Measurements from ENCODE around the gene MAB21L4. TPM values are rescaled to one million over a fixed set of nuclear protein-coding genes. Genes with fewer than 3 reads are reported as not detected.
A peak's percentile ranks its signal among the peaks of the same experiment; 100 is the strongest.

Gene MAB21L4
- total RNA-seq, 8 experiments from 2014 or later, result 0.08 to 0.38 (median 0.21) TPM; not detected in 4

DNA sequence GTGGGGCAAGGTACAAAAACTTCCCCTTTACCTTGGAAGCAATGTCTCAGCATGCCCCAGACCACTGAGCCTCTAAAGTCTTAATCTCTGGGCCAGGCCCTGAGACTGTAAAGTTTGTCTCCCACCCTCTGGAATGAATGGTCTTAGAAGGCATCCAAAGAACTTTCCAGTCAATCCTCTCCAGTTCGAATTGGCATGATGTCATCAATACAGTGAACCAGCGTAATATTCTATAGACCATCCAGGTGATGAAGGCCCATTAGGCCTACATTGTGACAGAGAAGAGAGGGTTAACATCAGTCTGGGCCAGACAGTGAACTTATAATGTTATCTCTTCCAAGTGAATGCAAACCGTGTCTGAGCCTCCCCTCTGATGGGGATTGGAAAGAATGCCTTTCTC, 11.2 kb downstream of the MAB21L4 start:
- in situ Hi-C loops (cut with MboI; ENCODE audit: low pct_unique_long_range_greater_than_20kb in 2 of 9, low sequenced_read_pairs in 9 of 9, unreplicated experiment in 9 of 9), result no loop called here
- WGBS, 10 experiments, result 0 to 80% (median 57%) methylated on average over 1 to 3 of the region's 3 CpGs; no CpG with 5 or more reads in 3 of the 10 experiments
- no peak for ATAC-seq (replicated peaks in 6 of 8)
- H3K4me3 ChIP-seq, result no peak overlapping the region
- no peak overlapping the region for H3K27ac ChIP-seq
- no peaks in the 10 kb centered on the region for H3K4me1 ChIP-seq (replicated peaks in 1 of 2)

DNA sequence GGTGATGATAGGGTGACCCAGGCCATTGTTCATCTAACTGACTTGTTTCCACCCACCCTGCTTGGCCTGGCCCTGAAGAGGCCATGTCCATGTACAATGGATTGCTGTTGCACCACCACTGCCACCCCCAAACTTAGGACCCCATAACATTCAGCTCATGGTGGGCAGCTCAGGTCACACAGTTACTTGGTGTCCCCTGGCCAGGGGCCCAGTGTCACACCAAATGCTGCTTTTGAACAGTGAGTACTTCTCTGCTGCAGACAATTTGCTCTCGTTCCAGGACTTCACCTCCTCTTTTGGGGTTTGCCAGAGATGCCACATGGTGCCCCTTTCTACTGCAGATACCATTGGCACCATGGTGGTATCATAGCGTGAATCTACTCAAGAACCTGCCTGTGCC, 11.7 kb downstream of the MAB21L4 start:
- in situ Hi-C loops (cut with MboI; ENCODE audit: low pct_unique_long_range_greater_than_20kb in 2 of 9, low sequenced_read_pairs in 9 of 9, unreplicated experiment in 9 of 9), result no loop called here
- H3K4me1 ChIP-seq (replicated peaks in 1 of 2), result no peaks in the 10 kb centered on the region
- H3K4me3 ChIP-seq, result no peak overlapping the region
- no peak overlapping the region for H3K27ac ChIP-seq
- WGBS, 10 experiments, result 60 to 86% (median 72%) methylated on average over 1 to 2 of the region's 2 CpGs; no CpG with 5 or more reads in 6 of the 10 experiments
- no peak for ATAC-seq (replicated peaks in 6 of 8)

- peak in 1 of 8 experiments; percentile 70 for ATAC-seq (replicated peaks in 6 of 8)
- in situ Hi-C loops (cut with MboI; ENCODE audit: low pct_unique_long_range_greater_than_20kb in 2 of 9, low sequenced_read_pairs in 9 of 9, unreplicated experiment in 9 of 9), result no loop called here
- H3K27ac ChIP-seq, result no peak overlapping the region
- WGBS, 10 experiments, result 0 to 100% (median 50%) methylated on average over 1 to 6 of the region's 6 CpGs; no CpG with 5 or more reads in 1 of the 10 experiments
- H3K4me1 ChIP-seq (replicated peaks in 1 of 2), result no peaks in the 10 kb centered on the region
- H3K4me3 ChIP-seq, result no peak overlapping the region
These were observed 14.0 kb downstream of the MAB21L4 start for GRCh38 chr2:240881913-240882312.

GRCh38 chr2:240879105-240879504, 16.9 kb downstream of the MAB21L4 start:
- H3K4me3 ChIP-seq, result no peak overlapping the region
- no peaks in the 10 kb centered on the region for H3K4me1 ChIP-seq (replicated peaks in 1 of 2)
- 73 to 80% (median 80%) methylated on average over 1 to 3 of the region's 7 CpGs; no CpG with 5 or more reads in 7 of the 10 experiments for WGBS, 10 experiments
- ATAC-seq (replicated peaks in 6 of 8), result no peak
- in situ Hi-C loops (cut with MboI; ENCODE audit: low pct_unique_long_range_greater_than_20kb in 2 of 9, low sequenced_read_pairs in 9 of 9, unreplicated experiment in 9 of 9), result no loop called here
- no peak overlapping the region for H3K27ac ChIP-seq

- WGBS, 10 experiments, result 92 to 100% (median 100%) methylated on average over 1 to 9 of the region's 18 CpGs; no CpG with 5 or more reads in 7 of the 10 experiments
- in situ Hi-C loops (cut with MboI; ENCODE audit: low pct_unique_long_range_greater_than_20kb in 2 of 9, low sequenced_read_pairs in 9 of 9, unreplicated experiment in 9 of 9), result no loop called here
- Histone ChIP-seq H3K27ac (no peak overlapping the region), H3K4me1 (replicated peaks in 1 of 2) (no peaks in the 10 kb centered on the region), H3K4me3 (no peak overlapping the region)
- peak in 4 of 8 experiments; percentile 2 to 13 (median 6) for ATAC-seq (replicated peaks in 6 of 8)
These were observed 17.5 kb downstream of the MAB21L4 start for GRCh38 chr2:240878341-240878936.

GRCh38 chr2:240877460-240878340, 18.3 kb downstream of the MAB21L4 start:
- in situ Hi-C loops (cut with MboI; ENCODE audit: low pct_unique_long_range_greater_than_20kb in 2 of 9, low sequenced_read_pairs in 9 of 9, unreplicated experiment in 9 of 9), result no loop called here
- Histone ChIP-seq H3K4me1 (replicated peaks in 1 of 2) (no peaks in the 10 kb centered on the region), H3K27ac (no peak overlapping the region), H3K4me3 (no peak overlapping the region)
- WGBS, 10 experiments, result 70 to 89% (median 80%) methylated on average over 1 to 13 of the region's 40 CpGs; no CpG with 5 or more reads in 3 of the 10 experiments
- ATAC-seq (replicated peaks in 6 of 8), result peak in 3 of 8 experiments; percentile 10 to 25 (median 16)

GRCh38 chr2:240876475-240877251, 19.3 kb downstream of the MAB21L4 start:
- peak in 1 of 8 experiments; percentile 6 for ATAC-seq (replicated peaks in 6 of 8)
- Histone ChIP-seq H3K4me3 (no peak overlapping the region), H3K4me1 (replicated peaks in 1 of 2) (no peaks in the 10 kb centered on the region), H3K27ac (no peak overlapping the region)
- 86% methylated on average over 4 of the region's 18 CpGs; no CpG with 5 or more reads in 9 of the 10 experiments for WGBS, 10 experiments
- in situ Hi-C loops (cut with MboI; ENCODE audit: low pct_unique_long_range_greater_than_20kb in 2 of 9, low sequenced_read_pairs in 9 of 9, unreplicated experiment in 9 of 9), result no loop called here

DNA sequence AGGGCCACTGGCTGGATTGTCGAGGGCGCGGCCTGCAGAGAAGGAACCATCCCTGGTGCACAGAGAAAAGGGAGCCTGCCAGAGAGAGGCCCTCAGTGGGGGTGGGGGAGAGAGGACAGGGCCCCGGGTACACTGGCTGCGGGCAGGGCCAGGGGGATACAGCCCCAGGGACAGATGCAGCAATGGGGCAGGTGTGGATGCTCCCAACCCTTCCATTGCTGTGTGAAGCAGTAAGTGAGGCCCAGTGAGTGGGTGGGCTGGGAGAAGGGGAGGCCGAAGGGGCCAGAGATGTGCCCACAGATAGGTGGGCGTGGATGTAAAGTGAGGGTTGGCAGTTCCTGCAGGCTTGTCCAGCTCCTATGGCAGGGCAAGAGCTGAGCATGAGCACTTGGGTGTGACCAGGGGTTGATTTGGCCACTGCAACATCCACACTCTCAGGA, 19.9 kb downstream of the MAB21L4 start:
- ATAC-seq (replicated peaks in 6 of 8), result no peak
- in situ Hi-C loops (cut with MboI; ENCODE audit: low pct_unique_long_range_greater_than_20kb in 2 of 9, low sequenced_read_pairs in 9 of 9, unreplicated experiment in 9 of 9), result no loop called here
- 60 to 93% (median 70%) methylated on average over 2 to 3 of the region's 7 CpGs; no CpG with 5 or more reads in 7 of the 10 experiments for WGBS, 10 experiments

DNA sequence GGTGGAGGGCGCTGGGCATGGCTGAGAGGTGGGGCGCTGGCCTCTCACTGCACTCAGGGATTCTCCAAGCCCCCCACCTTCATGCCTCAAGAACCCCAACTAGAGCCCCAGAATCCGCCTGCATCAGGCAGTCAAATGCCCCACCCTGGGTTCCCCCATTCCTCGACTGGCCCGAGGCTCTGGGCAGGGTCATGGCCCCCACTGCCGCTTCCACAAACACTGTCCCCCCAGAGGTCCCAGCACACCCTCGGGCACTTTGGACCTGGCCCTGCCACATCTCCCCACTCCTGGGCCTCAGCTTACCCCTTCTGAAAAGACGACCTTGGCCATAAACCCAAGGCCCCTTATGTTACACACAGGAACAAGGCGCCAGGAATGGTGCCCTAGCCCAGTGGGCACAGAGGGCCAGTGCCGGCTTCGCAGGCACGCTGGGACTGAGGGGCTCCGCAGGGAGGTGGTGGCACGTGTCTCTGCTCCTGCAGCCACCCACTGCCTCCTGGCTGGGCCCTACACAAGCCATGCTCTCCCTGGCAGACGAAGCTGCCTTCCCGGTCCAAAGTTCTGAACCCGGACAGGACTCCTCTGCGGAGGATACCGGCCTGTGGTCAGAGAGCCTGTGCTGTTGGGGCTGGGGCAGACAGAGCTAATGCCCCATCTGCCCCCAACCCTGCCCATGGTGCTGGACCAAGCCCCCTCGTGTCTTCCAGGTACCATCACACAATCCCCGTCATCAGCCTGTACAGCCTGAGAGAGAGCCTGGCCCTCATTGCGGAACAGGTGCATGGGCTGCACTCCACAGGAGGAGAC, 20.5 kb downstream of the MAB21L4 start:
- Histone ChIP-seq H3K4me3 (no peak overlapping the region), H3K4me1 (replicated peaks in 1 of 2) (no peaks in the 10 kb centered on the region), H3K27ac (no peak overlapping the region)
- ATAC-seq (replicated peaks in 6 of 8), result no peak
- in situ Hi-C loops (cut with MboI; ENCODE audit: low pct_unique_long_range_greater_than_20kb in 2 of 9, low sequenced_read_pairs in 9 of 9, unreplicated experiment in 9 of 9), result no loop called here
- WGBS, 10 experiments, result 59 to 100% (median 77%) methylated on average over 1 to 8 of the region's 22 CpGs; no CpG with 5 or more reads in 6 of the 10 experiments

More for the DNA sequence above, 19.9 kb downstream of the MAB21L4 start:
- H3K4me3 ChIP-seq, result no peak overlapping the region
- H3K27ac ChIP-seq, result no peak overlapping the region
- H3K4me1 ChIP-seq (replicated peaks in 1 of 2), result no peaks in the 10 kb centered on the region

GRCh38 chr2:240874715-240875227, 21.2 kb downstream of the MAB21L4 start:
- no peak for ATAC-seq (replicated peaks in 6 of 8)
- Histone ChIP-seq H3K4me1 (replicated peaks in 1 of 2) (no peaks in the 10 kb centered on the region), H3K27ac (no peak overlapping the region), H3K4me3 (no peak overlapping the region)
- in situ Hi-C loops (cut with MboI; ENCODE audit: low pct_unique_long_range_greater_than_20kb in 2 of 9, low sequenced_read_pairs in 9 of 9, unreplicated experiment in 9 of 9), result loop anchor here in 1 of 9 experiments (25.0 kb wide), 1 partner anchor 338 kb away; no protein-coding TSS in a partner anchor
- 60 to 100% (median 100%) methylated on average over 1 to 3 of the region's 12 CpGs; no CpG with 5 or more reads in 7 of the 10 experiments for WGBS, 10 experiments

- in situ Hi-C loops (cut with MboI; ENCODE audit: low pct_unique_long_range_greater_than_20kb in 2 of 9, low sequenced_read_pairs in 9 of 9, unreplicated experiment in 9 of 9), result loop anchor here in 1 of 9 experiments (25.0 kb wide), 1 partner anchor 338 kb away; no protein-coding TSS in a partner anchor
- 20 to 83% (median 50%) methylated on average over 1 to 2 of the region's 33 CpGs; no CpG with 5 or more reads in 6 of the 10 experiments for WGBS, 10 experiments
- no peaks in the 10 kb centered on the region for H3K4me1 ChIP-seq (replicated peaks in 1 of 2)
- H3K4me3 ChIP-seq, result no peak overlapping the region
- peak in 5 of 8 experiments; percentile 16 to 29 (median 27) for ATAC-seq (replicated peaks in 6 of 8)
- H3K27ac ChIP-seq, result no peak overlapping the region
These were observed 21.9 kb downstream of the MAB21L4 start for GRCh38 chr2:240873805-240874714.

All from motor neuron (in vitro differentiated cells).